ENCODE data around the gene NRN1. TPM values are rescaled to one million over a fixed set of nuclear protein-coding genes. Genes with fewer than 3 reads are reported as not detected.

NRN1 gene
- total and polyA plus RNA-seq, 9 donors, result 1.8 to 31.9 (median 5.5) TPM

DNA sequence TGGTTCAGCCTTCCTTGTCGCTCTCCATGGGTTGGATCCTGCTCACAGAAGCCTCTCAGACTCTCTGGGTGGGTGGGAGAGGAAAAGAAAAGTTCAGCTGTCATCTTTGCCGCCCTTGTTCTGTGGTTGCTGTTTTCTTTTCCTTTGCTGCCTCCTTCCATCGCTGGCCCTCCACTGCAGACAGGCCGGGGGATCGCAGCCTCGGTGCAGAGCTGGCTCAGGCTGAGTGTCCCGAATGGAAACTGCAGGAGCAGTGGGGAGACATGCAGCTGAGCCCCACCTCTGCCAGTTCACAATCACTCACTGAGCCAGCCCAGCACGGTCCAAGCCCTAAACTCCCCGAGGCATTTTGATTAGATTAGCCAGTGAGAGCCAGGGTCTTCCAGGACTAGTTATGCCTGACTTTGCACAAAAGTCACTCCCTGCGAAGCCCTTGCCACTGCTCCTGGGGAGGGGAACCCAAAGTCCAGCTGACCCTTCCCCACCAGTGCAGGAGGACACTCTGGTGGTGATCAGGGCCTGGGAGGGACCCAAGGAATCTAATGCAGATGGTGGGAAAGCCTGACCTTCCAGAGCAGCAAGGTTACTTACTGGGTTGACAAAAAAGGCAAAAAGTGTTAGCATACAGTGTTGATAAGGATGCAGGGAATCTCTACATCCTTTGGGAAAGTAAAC, 14.0 kb downstream of the NRN1 start:
- Histone ChIP-seq H3K27ac (no peak overlapping the region), H3K36me3 (no peaks in the 10 kb centered on the region), H3K27me3 (no peaks in the 10 kb centered on the region), H3K4me3 (no peak overlapping the region), H3K9me3 (no peaks in the 10 kb centered on the region), H3K4me1 (ENCODE audit: insufficient read depth) (peaks cover 5% of the 10 kb centered on the region)
- 18 to 23% (median 22%) methylated on average over 10 of the region's 10 CpGs for WGBS, 3 donors
- no peak for TF ChIP-seq POLR2A (IDR thresholded peaks at IDR 0.05)
- no peak for TF ChIP-seq EP300 (IDR thresholded peaks at IDR 0.05)
- TF ChIP-seq, protein P1, sequence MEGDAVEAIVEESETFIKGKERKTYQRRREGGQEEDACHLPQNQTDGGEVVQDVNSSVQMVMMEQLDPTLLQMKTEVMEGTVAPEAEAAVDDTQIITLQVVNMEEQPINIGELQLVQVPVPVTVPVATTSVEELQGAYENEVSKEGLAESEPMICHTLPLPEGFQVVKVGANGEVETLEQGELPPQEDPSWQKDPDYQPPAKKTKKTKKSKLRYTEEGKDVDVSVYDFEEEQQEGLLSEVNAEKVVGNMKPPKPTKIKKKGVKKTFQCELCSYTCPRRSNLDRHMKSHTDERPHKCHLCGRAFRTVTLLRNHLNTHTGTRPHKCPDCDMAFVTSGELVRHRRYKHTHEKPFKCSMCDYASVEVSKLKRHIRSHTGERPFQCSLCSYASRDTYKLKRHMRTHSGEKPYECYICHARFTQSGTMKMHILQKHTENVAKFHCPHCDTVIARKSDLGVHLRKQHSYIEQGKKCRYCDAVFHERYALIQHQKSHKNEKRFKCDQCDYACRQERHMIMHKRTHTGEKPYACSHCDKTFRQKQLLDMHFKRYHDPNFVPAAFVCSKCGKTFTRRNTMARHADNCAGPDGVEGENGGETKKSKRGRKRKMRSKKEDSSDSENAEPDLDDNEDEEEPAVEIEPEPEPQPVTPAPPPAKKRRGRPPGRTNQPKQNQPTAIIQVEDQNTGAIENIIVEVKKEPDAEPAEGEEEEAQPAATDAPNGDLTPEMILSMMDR (IDR thresholded peaks at IDR 0.05), result no peak
- no peak for DNase-seq
- intact Hi-C loops (cut with DNase I), result no loop called here

DNA sequence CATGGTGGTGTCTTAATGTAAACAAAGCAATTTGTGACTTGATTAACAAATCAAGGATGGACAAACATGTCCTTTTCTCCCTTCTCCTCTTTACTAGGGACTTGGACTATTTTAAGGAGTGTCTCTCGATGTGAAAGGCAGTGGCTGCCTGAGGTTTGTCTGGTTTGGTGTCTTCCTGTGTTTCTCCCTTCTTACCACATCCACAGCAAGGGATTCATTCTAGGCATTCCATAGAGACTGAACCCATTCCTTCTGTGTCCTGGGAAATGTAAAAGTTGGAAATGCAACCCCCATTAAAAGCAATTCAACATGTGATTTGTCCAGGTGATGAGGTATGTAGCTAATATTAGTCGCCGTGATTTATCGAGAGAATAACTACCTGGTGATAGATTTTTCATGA, 15.9 kb downstream of the NRN1 start:
- Histone ChIP-seq H3K4me3 (no peak overlapping the region), H3K9me3 (no peaks in the 10 kb centered on the region), H3K27me3 (no peaks in the 10 kb centered on the region), H3K4me1 (ENCODE audit: insufficient read depth) (no peaks in the 10 kb centered on the region), H3K36me3 (no peaks in the 10 kb centered on the region), H3K27ac (no peak overlapping the region)
- TF ChIP-seq POLR2A (IDR thresholded peaks at IDR 0.05), result no peak
- no peak for TF ChIP-seq EP300 (IDR thresholded peaks at IDR 0.05)
- TF ChIP-seq, protein P1 (IDR thresholded peaks at IDR 0.05), result no peak
- intact Hi-C loops (cut with DNase I), result no loop called here
- DNase-seq, result no peak
- 85 to 95% (median 90%) methylated on average over 4 of the region's 4 CpGs for WGBS, 3 donors

DNA sequence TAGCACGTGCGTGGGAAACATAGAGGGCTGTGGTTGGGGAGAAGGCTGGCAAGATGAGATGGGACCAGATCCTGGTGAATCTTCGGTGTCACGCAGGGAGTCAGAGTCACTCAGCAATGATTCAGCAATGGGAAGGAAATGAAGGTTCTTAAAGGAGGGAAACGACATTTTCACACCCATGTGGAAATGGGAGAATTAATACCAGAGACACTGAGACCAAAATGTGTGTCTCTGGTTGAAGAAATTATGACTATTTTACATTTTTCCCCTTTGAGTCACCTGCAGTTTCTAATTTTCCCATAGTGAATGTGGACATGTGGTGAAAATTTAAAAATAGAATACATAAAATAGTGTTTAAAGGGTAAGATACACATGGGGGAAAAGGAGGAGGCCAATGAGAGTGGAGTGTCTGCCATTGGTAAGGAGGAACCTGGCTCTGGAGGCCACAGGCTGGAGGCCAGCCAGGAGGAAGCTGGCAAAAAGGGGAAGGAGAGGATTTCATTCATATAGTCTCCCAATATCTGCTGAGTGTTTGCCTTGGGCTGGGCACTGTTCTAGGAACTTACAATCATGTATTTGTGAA, 17.5 kb downstream of the NRN1 start:
- no peak for DNase-seq
- Histone ChIP-seq H3K36me3 (no peaks in the 10 kb centered on the region), H3K27me3 (no peaks in the 10 kb centered on the region), H3K4me1 (ENCODE audit: insufficient read depth) (no peaks in the 10 kb centered on the region), H3K27ac (no peak overlapping the region), H3K4me3 (no peak overlapping the region), H3K9me3 (no peaks in the 10 kb centered on the region)
- TF ChIP-seq POLR2A (IDR thresholded peaks at IDR 0.05) (no peak), EP300 (IDR thresholded peaks at IDR 0.05) (no peak)
- TF ChIP-seq, protein P1 (IDR thresholded peaks at IDR 0.05), result no peak
- WGBS, 3 donors, result 80 to 83% (median 82%) methylated on average over 5 of the region's 5 CpGs
- intact Hi-C loops (cut with DNase I), result no loop called here

DNA sequence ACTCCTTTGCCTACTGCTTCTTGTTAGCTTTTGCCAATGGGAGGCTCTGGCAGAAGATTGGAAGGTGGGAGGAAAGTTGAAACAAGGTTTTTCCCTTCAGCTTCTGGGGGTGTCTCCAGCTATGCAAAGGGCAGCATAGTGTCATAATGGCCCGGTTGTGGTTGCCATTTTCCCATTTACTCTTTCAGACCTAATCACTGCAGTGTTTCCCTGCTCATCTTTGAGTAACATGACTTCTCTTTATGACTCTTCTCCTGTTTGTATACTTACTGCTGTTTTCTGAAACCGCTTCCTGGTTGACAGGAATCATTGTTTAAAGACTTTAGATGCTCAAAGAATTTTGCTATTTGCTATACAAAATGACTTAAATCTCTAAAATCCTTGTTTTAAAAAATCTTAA, 19.9 kb downstream of the NRN1 start:
- Histone ChIP-seq H3K27me3 (no peaks in the 10 kb centered on the region), H3K27ac (no peak overlapping the region), H3K36me3 (no peaks in the 10 kb centered on the region), H3K4me1 (ENCODE audit: insufficient read depth) (no peaks in the 10 kb centered on the region), H3K4me3 (no peak overlapping the region), H3K9me3 (no peaks in the 10 kb centered on the region)
- 28 to 45% (median 39%) methylated on average over 2 of the region's 2 CpGs for WGBS, 3 donors
- intact Hi-C loops (cut with DNase I), result no loop called here
- DNase-seq, result no peak
- no peak for TF ChIP-seq POLR2A (IDR thresholded peaks at IDR 0.05)
- TF ChIP-seq EP300 (IDR thresholded peaks at IDR 0.05), result no peak
- TF ChIP-seq, protein P1 (IDR thresholded peaks at IDR 0.05), result no peak
